K562 (cell line): Measurements from ENCODE around the gene NLRP6. TPM values are rescaled to one million over a fixed set of nuclear protein-coding genes. Genes with fewer than 3 reads are reported as not detected.
"Not testable (repeated sequence)": the region's sequence is repeated elsewhere in the genome, so short reads cannot be mapped to it uniquely, and the experiment has no call there.

Experiments used
- ATAC-seq: fragments of 200-7000 bp; cut with Tn5 transposase; 3 replicates; pipeline ENCODE4 v1.9.1; 2020; ENCODE audit warnings: moderate library complexity
- BruUV-seq: library from RNA; stranded (reverse); fragments of 400-500 nt; replicated peaks from 2 replicates; lab custom pipeline; 2021; lab: Mats Ljungman, UMichigan
- CTCF ChIA-PET: fragments of 300-600 bp; formaldehyde crosslinking; extraction: SDS; loops from one replicate; lab custom pipeline; 2021; ENCODE audit warnings: low intra/inter-chr PET ratio; lab: Yijun Ruan, JAX
- POLR2A ChIA-PET: fragments of 300-600, 350-650 bp; sonication (Branson Sonifier 250); formaldehyde crosslinking; extraction: SDS; loops from one replicate; lab custom pipeline; 2021; ENCODE audit warnings: antibody characterized with exemption, inconsistent platforms; lab: Yijun Ruan, JAX
- DNase-seq, 4 experiments: peaks; one replicate each; pipeline versions ENCODE4 v3.0.0 to v3.0.0-alpha.2; 2011 to 2018; ENCODE audit warnings: low spot score in 3 of 4, mixed read lengths in 3 of 4; ENCODE audit errors: extremely low read depth in 1 of 4
- FAIRE-seq: peaks from 2 replicates; lab custom pipeline; 2011; peaks lifted over from hg19 to GRCh38; lab: Jason Lieb, UNC
- H2AFZ ChIP-seq: 2 replicates; pipeline ENCODE4 v1.6.0; 2011; ENCODE audit warnings: low read depth, low read length, control low read depth, inconsistent platforms
- H3K27ac ChIP-seq: fragments of 200-600 bp; 3 replicates; pipeline ENCODE4 v1.8.0; 2011; ENCODE audit warnings: low read depth, mild to moderate bottlenecking, control low read depth, inconsistent platforms, low read length, moderate library complexity, mixed read lengths; ENCODE audit errors: extremely low read depth
- H3K27me3 ChIP-seq, 2 experiments: fragments of 300-600 bp in 1 of 2; 2 replicates in 1 of 2; 3 replicates in 1 of 2; pipeline versions ENCODE4 v1.6.0 to v1.8.0; 2011; ENCODE audit warnings: inconsistent platforms in 2 of 2, low read length in 2 of 2, mild to moderate bottlenecking in 1 of 2, mixed read lengths in 1 of 2, moderate library complexity in 1 of 2; ENCODE audit not compliant: control insufficient read depth in 2 of 2, insufficient read depth in 2 of 2
- H3K36me3 ChIP-seq: fragments of 300-600 bp; 3 replicates; pipeline ENCODE4 v1.8.0; 2011; ENCODE audit warnings: mild to moderate bottlenecking, low read length, inconsistent platforms; ENCODE audit not compliant: control insufficient read depth, insufficient read depth
- H3K4me1 ChIP-seq, 2 experiments: fragments of 200-600 bp in 1 of 2; replicated peaks in 1 of 2; 2 replicates in 1 of 2; 3 replicates in 1 of 2; pipeline versions ENCODE4 v1.5.1 to v1.8.0; 2011; ENCODE audit warnings: inconsistent platforms in 2 of 2, low read length in 2 of 2, mild to moderate bottlenecking in 1 of 2, mixed read lengths in 1 of 2, moderate library complexity in 1 of 2; ENCODE audit not compliant: control insufficient read depth in 2 of 2, insufficient read depth in 2 of 2
- H3K4me2 ChIP-seq: 2 replicates; pipeline ENCODE4 v1.6.1; 2011; ENCODE audit warnings: low read length, control low read depth, inconsistent platforms, mixed read lengths; ENCODE audit not compliant: insufficient read depth
- H3K4me3 ChIP-seq: fragments of 200-600 bp; sonication (generic), shearing (Covaris generic); 2 replicates; pipeline ENCODE4 v1.5.1; 2016; ENCODE audit warnings: control low read depth, inconsistent platforms
- H3K79me2 ChIP-seq: fragments of 200-600 bp; 3 replicates; pipeline ENCODE4 v1.8.0; 2011; ENCODE audit warnings: low read length, inconsistent platforms; ENCODE audit not compliant: control insufficient read depth, insufficient read depth
- H3K9ac ChIP-seq, 2 experiments: 2 replicates each; pipeline versions ENCODE4 v1.6.0 to v1.6.1; 2011; ENCODE audit warnings: low read depth in 2 of 2, low read length in 2 of 2, control low read depth in 1 of 2, inconsistent platforms in 1 of 2, mild to moderate bottlenecking in 1 of 2, mixed read lengths in 1 of 2; ENCODE audit not compliant: insufficient read depth in 1 of 2
- H3K9me1 ChIP-seq: one replicate; pipeline ENCODE4 v1.6.0; 2011; ENCODE audit warnings: inconsistent platforms, mild to moderate bottlenecking, low read length, moderate library complexity; ENCODE audit not compliant: control insufficient read depth, insufficient read depth
- H3K9me3 ChIP-seq: replicated peaks from 2 replicates; pipeline ENCODE4 v1.5.1; 2011; ENCODE audit warnings: low read depth, low read length, inconsistent platforms; ENCODE audit not compliant: control insufficient read depth, insufficient read depth
- H4K20me1 ChIP-seq: replicated peaks from 2 replicates; pipeline ENCODE4 v1.6.1; 2011; ENCODE audit warnings: low read length, inconsistent platforms, mixed read lengths; ENCODE audit not compliant: control insufficient read depth, insufficient read depth
- ARNT ChIP-seq, 2 experiments: fragments of 450-650 bp; IDR thresholded peaks; 2 replicates each; pipeline ENCODE4 v1.6.1; 2016; ENCODE audit warnings: mild to moderate bottlenecking in 1 of 2
- CREB1 ChIP-seq, 2 experiments: sonication (generic) in 1 of 2; formaldehyde crosslinking in 1 of 2; IDR thresholded peaks; 2 replicates each; pipeline versions ENCODE4 v1.6.1 to v1.8.0; 2012 to 2022; ENCODE audit warnings: inconsistent platforms in 1 of 2, mild to moderate bottlenecking in 1 of 2, missing genetic modification reagents in 1 of 2, moderate library complexity in 1 of 2
- CTCF ChIP-seq, 3 experiments: IDR thresholded peaks in 2 of 3; conservative IDR thresholded peaks in 1 of 3; 2 replicates each; pipeline ENCODE4 v1.5.1; 2011 to 2012; ENCODE audit warnings: low read length in 3 of 3, mild to moderate bottlenecking in 3 of 3, control low read depth in 2 of 3, improper control_type of control experiment in 1 of 3, inconsistent platforms in 1 of 3, low read depth in 1 of 3, mixed read lengths in 1 of 3, moderate library complexity in 1 of 3; ENCODE audit not compliant: insufficient read depth in 2 of 3
- ELF2 ChIP-seq: fragments of 250-450 bp; sonication (Bioruptor Pico); IDR thresholded peaks from 2 replicates; pipeline ENCODE4 v1.5.0; 2021; ENCODE audit warnings: mild to moderate bottlenecking
- FOXA3 ChIP-seq, 2 experiments: fragments of 450-650 bp in 1 of 2; sonication (generic) in 1 of 2; formaldehyde crosslinking; IDR thresholded peaks in 1 of 2; conservative IDR thresholded peaks in 1 of 2; 2 replicates each; pipeline versions ENCODE4 v1.4.0 to v1.8.0; 2020 to 2022; ENCODE audit warnings: mild to moderate bottlenecking in 2 of 2, missing genetic modification reagents in 1 of 2
- FOXJ2 ChIP-seq: fragments of 200-800 bp; sonication (Bioruptor generic); IDR thresholded peaks from 2 replicates; pipeline ENCODE4 v1.6.1; 2016; ENCODE audit warnings: missing genetic modification characterization, missing compliant biosample characterization
- FOXK2 ChIP-seq, 2 experiments: fragments of 450-650 bp; IDR thresholded peaks in 1 of 2; conservative IDR thresholded peaks in 1 of 2; 2 replicates each; pipeline ENCODE4 v1.6.1; 2016; ENCODE audit warnings: low read depth in 2 of 2, mild to moderate bottlenecking in 1 of 2
- FOXP1 ChIP-seq: sonication (generic); formaldehyde crosslinking; IDR thresholded peaks from 2 replicates; pipeline ENCODE4 v1.8.0; 2022; ENCODE audit warnings: mild to moderate bottlenecking, missing genetic modification reagents
- FOXP4 ChIP-seq: sonication (generic); formaldehyde crosslinking; IDR thresholded peaks from 2 replicates; pipeline ENCODE4 v1.8.0; 2022; ENCODE audit warnings: mild to moderate bottlenecking, missing genetic modification reagents, borderline replicate concordance
- POLR2AphosphoS5 ChIP-seq: IDR thresholded peaks from 2 replicates; pipeline ENCODE4 v1.6.1; 2011; ENCODE audit warnings: mild to moderate bottlenecking, low read depth, low read length, moderate library complexity; ENCODE audit not compliant: control insufficient read depth, insufficient read depth
- RAD21 ChIP-seq, 2 experiments: fragments of 250-450 bp in 1 of 2; fragments of 450-650 bp in 1 of 2; sonication (Bioruptor Pico) in 1 of 2; formaldehyde crosslinking in 1 of 2; IDR thresholded peaks in 1 of 2; conservative IDR thresholded peaks in 1 of 2; 2 replicates each; pipeline versions ENCODE4 v1.4.0 to v1.8.0; 2020 to 2022; ENCODE audit warnings: mild to moderate bottlenecking in 2 of 2, moderate library complexity in 1 of 2
- RB1 ChIP-seq: fragments of 450-650 bp; IDR thresholded peaks from 2 replicates; pipeline ENCODE4 v1.6.1; 2017; ENCODE audit warnings: low read depth, mild to moderate bottlenecking
- SIN3A ChIP-seq, 2 experiments: fragments of 150-350 bp in 1 of 2; IDR thresholded peaks; 2 replicates each; pipeline ENCODE4 v1.6.1; 2011 to 2016; ENCODE audit warnings: borderline replicate concordance in 2 of 2, low read depth in 2 of 2, low read length in 2 of 2, mild to moderate bottlenecking in 2 of 2, moderate library complexity in 2 of 2; ENCODE audit not compliant: control insufficient read depth in 1 of 2
- TEAD4 ChIP-seq, 2 experiments: sonication (generic) in 1 of 2; formaldehyde crosslinking in 1 of 2; IDR thresholded peaks; 2 replicates each; pipeline versions ENCODE4 v1.6.1 to v1.8.0; 2012 to 2022; ENCODE audit warnings: borderline replicate concordance in 1 of 2, inconsistent platforms in 1 of 2, low read length in 1 of 2, mild to moderate bottlenecking in 1 of 2, missing genetic modification reagents in 1 of 2
- ZNF134 ChIP-seq: fragments of 250-450 bp; sonication (Bioruptor Pico); conservative IDR thresholded peaks from 2 replicates; pipeline ENCODE4 v1.4.0; 2020
- WGBS: fragments of 100-300 bp; shearing (Covaris generic); methylation state at CpG from one replicate; pipeline ENCODE4 v1.1.6; 2016; ENCODE audit warnings: low coverage, mixed read lengths; ENCODE audit not compliant: insufficient coverage; ENCODE audit errors: missing lambda C conversion rate; 5-methylcytosine and 5-hydroxymethylcytosine counted together
- in situ Hi-C: fragments of 300-500 bp; cut with MboI; formaldehyde crosslinking; loops from 4 replicates; pipeline ENCODE4 v1.15.0; 2018; ENCODE audit warnings: inconsistent platforms, mixed read lengths
- intact Hi-C: fragments of 100-400 bp; cut with micrococcal nuclease; formaldehyde crosslinking; loops from 2 replicates; pipeline ENCODE4 v1.14.2; 2022
- polyA plus RNA-seq, 8 experiments: library from polyadenylated mRNA; depleted of rRNA in 4 of 8; stranded (reverse) in 5 of 8; unstranded in 3 of 8; fragments of >200 nt; fragmentation: Nextera tagmentation in 2 of 8; fragmentation: Illumina TruSeq in 1 of 8; extraction: Ambion mirVana in 2 of 8; extraction: Trizol in 1 of 8; gene quantifications; 2 replicates each; pipeline versions ENCODE4 v1.2.1 to v1.2.3, GENCODE V29; 2011 to 2014; ENCODE audit warnings: inconsistent platforms in 1 of 8, missing spikeins in 1 of 8
- total RNA-seq, 7 experiments: library from RNA; depleted of rRNA in 6 of 7; stranded (reverse); fragments of >200 nt in 6 of 7; fragmentation: Illumina TruSeq in 2 of 7; extraction: Trizol in 2 of 7; gene quantifications; 2 replicates each; pipeline versions ENCODE4 v1.2.1 to v1.2.3, GENCODE V29; 2011 to 2021; ENCODE audit warnings: low replicate concordance in 1 of 7

Gene NLRP6
- total and polyA plus RNA-seq, 9 of the 15 experiments (the other 6 are each of a cell fraction or from before 2014, with no cell fraction given) = 0.03 to 0.18 (median 0.15) TPM; not detected in 5

- H3K27ac ChIP-seq = peak overlapping the region; percentile 93
- H3K4me2 ChIP-seq = peak overlapping the region; percentile 94
- peak; percentile 16 to 35; a peak in 2 of 4 replicates for TF ChIP-seq RAD21 (CRISPR knock-in tag; conservative IDR thresholded peaks at IDR 0.05 in 1 of 2, IDR thresholded peaks at IDR 0.05 in 1 of 2)
- 0 out of 4 replicates have a peak, but pooled peaks of 1 of the 2 experiments have one; percentile 37 for TF ChIP-seq FOXA3 (CRISPR knock-in tag; conservative IDR thresholded peaks at IDR 0.05 in 1 of 2, IDR thresholded peaks at IDR 0.05 in 1 of 2)
- TF ChIP-seq POLR2AphosphoS5 = 0 out of 2 replicates have a peak, but pooled peaks have one; percentile 19
- 0 out of 2 replicates have a peak, but pooled peaks have one; percentile 3 for TF ChIP-seq ZNF134 (CRISPR knock-in tag)
- TF ChIP-seq RB1 = peak; percentile 55; the same call in 1 of the 2 replicates
- TF ChIP-seq TEAD4 (IDR thresholded peaks at IDR 0.05; ENCODE audit: low read length) = peak; percentile 30; the same call in 1 of the 2 replicates
- TF ChIP-seq TEAD4 (CRISPR knock-in tag; IDR thresholded peaks at IDR 0.05; ENCODE audit: borderline replicate concordance); CREB1 (CRISPR knock-in tag; IDR thresholded peaks at IDR 0.05): not testable (repeated sequence)
- TF ChIP-seq ARNT (IDR thresholded peaks at IDR 0.05) = 0 out of 4 replicates have a peak, but pooled peaks of 1 of the 2 experiments have one; percentile 37
- TF ChIP-seq CREB1 (IDR thresholded peaks at IDR 0.05) = 0 out of 2 replicates have a peak, but pooled peaks have one; percentile 47
- TF ChIP-seq ELF2 (CRISPR knock-in tag) = 0 out of 2 replicates have a peak, but pooled peaks have one; percentile 53
- peak; percentile 76; the same call in 1 of the 2 replicates for TF ChIP-seq FOXJ2
- TF ChIP-seq FOXK2 (conservative IDR thresholded peaks at IDR 0.05 in 1 of 2, IDR thresholded peaks at IDR 0.05 in 1 of 2; ENCODE audit: low read depth in 2 of 2) = peak; percentile 81 to 94
- 0 out of 2 replicates have a peak, but pooled peaks have one; percentile 70 for TF ChIP-seq FOXP4 (CRISPR knock-in tag)
- peak; percentile 88; the same call in 1 of the 2 replicates for TF ChIP-seq FOXP1
- TF ChIP-seq SIN3A (IDR thresholded peaks at IDR 0.05; ENCODE audit: borderline replicate concordance in 2 of 2, control insufficient read depth in 1 of 2, low read depth in 2 of 2, low read length in 2 of 2) = peak; percentile 37 to 87; a peak in 1 of 4 replicates
- peak; percentile 49 to 75 (median 60) for TF ChIP-seq CTCF (IDR thresholded peaks at IDR 0.05 in 2 of 3, conservative IDR thresholded peaks at IDR 0.05 in 1 of 3; ENCODE audit: insufficient read depth in 2 of 3, low read depth in 1 of 3, low read length in 3 of 3)
These were observed 9.5 kb upstream of the NLRP6 start for GRCh38 chr11:268716-269145.

More at GRCh38 chr11:268716-269145, 9.5 kb upstream of the NLRP6 start:
- DNase-seq (peak; percentile 44 to 86 (median 57)), ATAC-seq (peak; percentile 88), FAIRE-seq (peak; percentile 75)
- ChIA-PET POLR2A (interaction anchor here (1.0 to 3.4 kb wide), 6 partner anchors 9 to 62 kb away, joined by 3 to 14 read pairs (median 6); partner anchors contain the start of genes BET1L, NLRP6 and RIC8A), CTCF (interaction anchor here (0.7 kb wide), 1 partner anchor 50 kb away, joined by 3 read pairs; no protein-coding TSS in a partner anchor)
- intact Hi-C loops = loop anchor here (5.0 kb wide), 2 partner anchors 44 to 84 kb away; partner anchors contain the start of gene IFITM1
- H3K9me1 ChIP-seq, H4K20me1 ChIP-seq, BruUV-seq, H3K9me3 ChIP-seq, H3K36me3 ChIP-seq, in situ Hi-C loops, H3K27me3 ChIP-seq, H3K79me2 ChIP-seq: not testable (repeated sequence)
- peak overlapping the region; percentile 95 for H2AFZ ChIP-seq
- peaks cover 19 to 34% of the 10 kb centered on the region in 2 experiments; a peak in 4 of 5 replicates for H3K4me1 ChIP-seq
- peak overlapping the region; percentile 59 to 84 for H3K9ac ChIP-seq
- H3K4me3 ChIP-seq = peak overlapping the region; percentile 43
- 4% methylated on average over 16 of the region's 16 CpGs for WGBS
